Measurements from ENCODE around the gene BEND2. TPM values are rescaled to one million over a fixed set of nuclear protein-coding genes. Genes with fewer than 3 reads are reported as not detected.
"Not testable (repeated sequence)": the region's sequence is repeated elsewhere in the genome, so short reads cannot be mapped to it uniquely, and the experiment has no call there.

The BEND2 gene
- not detected for total RNA-seq

GRCh38 chrX:18220786-18221185 lies at the start of gene BEND2:
Gene BEND2, minus strand, starts transcription at chrX:18220886. Its CDS starts 136 bp downstream, at chrX:18220750.
- ATAC-seq (ENCODE audit: low FRiP score) (no peak), DNase-seq (ENCODE audit: low spot score) (no peak)
- TF ChIP-seq CTCF (IDR thresholded peaks at IDR 0.05): no peak

GRCh38 chrX:18255059-18255458 lies 34.4 kb upstream of the BEND2 start:
- no peak for TF ChIP-seq CTCF (IDR thresholded peaks at IDR 0.05)
- no peak for ATAC-seq (ENCODE audit: low FRiP score)
- no peak for DNase-seq (ENCODE audit: low spot score)

- no peak for TF ChIP-seq CTCF (IDR thresholded peaks at IDR 0.05)
- no peak for ATAC-seq (ENCODE audit: low FRiP score)
- DNase-seq (ENCODE audit: low spot score): no peak
These were observed 32.1 kb upstream of the BEND2 start for GRCh38 chrX:18252644-18253359.

- not testable (repeated sequence) for ATAC-seq (ENCODE audit: low FRiP score); DNase-seq (ENCODE audit: low spot score)
These were observed 9.0 kb upstream of the BEND2 start for GRCh38 chrX:18229646-18230045.

- ATAC-seq (ENCODE audit: low FRiP score): no peak
- no peak for TF ChIP-seq CTCF (IDR thresholded peaks at IDR 0.05)
- DNase-seq (ENCODE audit: low spot score): no peak
These were observed 7.4 kb upstream of the BEND2 start for GRCh38 chrX:18228069-18228468.

- no peak for ATAC-seq (ENCODE audit: low FRiP score)
These were observed 6.8 kb upstream of the BEND2 start for GRCh38 chrX:18227458-18227857.

GRCh38 chrX:18210470-18210869 lies 10.2 kb downstream of the BEND2 start:
- ATAC-seq (ENCODE audit: low FRiP score) (no peak), DNase-seq (ENCODE audit: low spot score) (no peak)
- TF ChIP-seq CTCF (IDR thresholded peaks at IDR 0.05): no peak

More at GRCh38 chrX:18227458-18227857, 6.8 kb upstream of the BEND2 start:
- TF ChIP-seq CTCF (IDR thresholded peaks at IDR 0.05): no peak
- no peak for DNase-seq (ENCODE audit: low spot score)
